ENCODE data around the gene WTIP. TPM values are rescaled to one million over a fixed set of nuclear protein-coding genes. Genes with fewer than 3 reads are reported as not detected.

WTIP gene
- total RNA-seq, 1 experiment from 2014 or later: 8.4 TPM

- ChIA-PET CTCF (no interaction called here), POLR2A (no interaction called here), RAD21 (ENCODE audit: low non-redundant PET in 1 of 2, low total read pairs in 2 of 2, uncharacterized antibody in 2 of 2, unreplicated experiment in 2 of 2) (no interaction called here)
- ATAC-seq (no peak), DNase-seq (ENCODE audit: low read depth, low spot score) (no peak)
- Histone ChIP-seq H3K36me3 (ENCODE audit: control insufficient read depth in 1 of 2, insufficient read depth in 2 of 2, low read length in 2 of 2) (peaks cover 73 to 74% of the 10 kb centered on the region in 2 experiments), H3K4me1 (ENCODE audit: control insufficient read depth in 1 of 2, insufficient read depth in 2 of 2, low read length in 2 of 2) (no peaks in the 10 kb centered on the region), H3K9me2 (ENCODE audit: insufficient read depth) (no peaks in the 10 kb centered on the region), H3K9me3 (ENCODE audit: control insufficient read depth in 1 of 2, insufficient read depth in 1 of 2, low read depth in 1 of 2, low read length in 2 of 2) (no peaks in the 10 kb centered on the region), H3K4me3 (replicated peaks in 1 of 2; ENCODE audit: low read depth in 1 of 2, low read length in 2 of 2) (no peak overlapping the region), H3K79me2 (ENCODE audit: insufficient read depth, low read length) (peaks cover 94% of the 10 kb centered on the region), H3K4me2 (ENCODE audit: low read length) (no peak overlapping the region), H3K27me3 (ENCODE audit: insufficient read depth, low read length) (no peaks in the 10 kb centered on the region), H2AFZ (ENCODE audit: low read depth, low read length, poor library complexity, severe bottlenecking) (no peak overlapping the region), H4K20me1 (ENCODE audit: insufficient read depth) (0 out of 2 replicates have a peak, but pooled peaks cover 3% of the 10 kb centered on the region), H3K9ac (ENCODE audit: low read length) (no peak overlapping the region), H3K27ac (ENCODE audit: low read depth, low read length) (no peak overlapping the region)
- no peak for TF ChIP-seq SIN3A (IDR thresholded peaks at IDR 0.05; ENCODE audit: low read depth)
- no peak for TF ChIP-seq ZNF274 (IDR thresholded peaks at IDR 0.05; ENCODE audit: low read depth, low read length)
- no peak for TF ChIP-seq TCF7L2 (IDR thresholded peaks at IDR 0.05; ENCODE audit: borderline replicate concordance, extremely low read depth, insufficient read depth, insufficient read length)
- no peak for TF ChIP-seq ELF1 (IDR thresholded peaks at IDR 0.05; ENCODE audit: borderline replicate concordance, low read depth)
- TF ChIP-seq POLR2A (IDR thresholded peaks at IDR 0.05; ENCODE audit: borderline replicate concordance, extremely low read depth, insufficient read depth, insufficient read length): no peak
- no TSS peak for BruUV-seq (replicated peaks)
- intact Hi-C loops (cut with micrococcal nuclease): no loop called here
Observed at GRCh38 chr19:34457446-34457845, 24.1 kb upstream of the WTIP start.

GRCh38 chr19:34458677-34459076 is 22.9 kb upstream of the WTIP start:
- ATAC-seq (no peak), DNase-seq (ENCODE audit: low read depth, low spot score) (no peak)
- intact Hi-C loops (cut with micrococcal nuclease): no loop called here
- no peak overlapping the region for H3K27ac ChIP-seq (ENCODE audit: low read depth, low read length)
- H3K4me3 ChIP-seq (replicated peaks in 1 of 2; ENCODE audit: low read depth in 1 of 2, low read length in 2 of 2): no peak overlapping the region
- peaks cover 68 to 70% of the 10 kb centered on the region in 2 experiments for H3K36me3 ChIP-seq (ENCODE audit: control insufficient read depth in 1 of 2, insufficient read depth in 2 of 2, low read length in 2 of 2)
- BruUV-seq (replicated peaks): no TSS peak
- no peaks in the 10 kb centered on the region for H3K4me1 ChIP-seq (ENCODE audit: control insufficient read depth in 1 of 2, insufficient read depth in 2 of 2, low read length in 2 of 2)
- H3K9me2 ChIP-seq (ENCODE audit: insufficient read depth): no peaks in the 10 kb centered on the region
- ChIA-PET RAD21 (ENCODE audit: low non-redundant PET in 1 of 2, low total read pairs in 2 of 2, uncharacterized antibody in 2 of 2, unreplicated experiment in 2 of 2) (no interaction called here), CTCF (no interaction called here), POLR2A (no interaction called here)
- no peaks in the 10 kb centered on the region for H3K27me3 ChIP-seq (ENCODE audit: insufficient read depth, low read length)
- no peak for TF ChIP-seq YY1 (IDR thresholded peaks at IDR 0.05; ENCODE audit: extremely low read depth, insufficient replicate concordance, low read depth, low read length)
- no peak for TF ChIP-seq ZNF274 (IDR thresholded peaks at IDR 0.05; ENCODE audit: low read depth, low read length)
- TF ChIP-seq ELF1 (IDR thresholded peaks at IDR 0.05; ENCODE audit: borderline replicate concordance, low read depth): no peak
- TF ChIP-seq FOSL1 (IDR thresholded peaks at IDR 0.05; ENCODE audit: low read depth): no peak
- H2AFZ ChIP-seq (ENCODE audit: low read depth, low read length, poor library complexity, severe bottlenecking): no peak overlapping the region
- peaks cover 93% of the 10 kb centered on the region for H3K79me2 ChIP-seq (ENCODE audit: insufficient read depth, low read length)
- 0 out of 2 replicates have a peak, but pooled peaks cover 3% of the 10 kb centered on the region for H4K20me1 ChIP-seq (ENCODE audit: insufficient read depth)
- no peaks in the 10 kb centered on the region for H3K9me3 ChIP-seq (ENCODE audit: control insufficient read depth in 1 of 2, insufficient read depth in 1 of 2, low read depth in 1 of 2, low read length in 2 of 2)
- H3K9ac ChIP-seq (ENCODE audit: low read length): no peak overlapping the region
- H3K4me2 ChIP-seq (ENCODE audit: low read length): no peak overlapping the region

Measured in HCT116 (cell line).